HCT116 (cell line): Measurements from ENCODE around the gene SPRY4.

Experiments
- EGR1 ChIP-seq: IDR thresholded peaks from 2 replicates; pipeline ENCODE4 v1.6.1; 2012; ENCODE audit warnings: low read depth
- EZH2 ChIP-seq: fragments of 200-600 bp; sonication (generic); IDR thresholded peaks from 2 replicates; pipeline ENCODE4 v1.6.1; 2017; ENCODE audit warnings: antibody characterized with exemption, mixed run types
- POLR2A ChIP-seq: IDR thresholded peaks from 2 replicates; pipeline ENCODE4 v1.7.0; 2011; ENCODE audit warnings: borderline replicate concordance; ENCODE audit not compliant: insufficient read depth, insufficient read length; ENCODE audit errors: extremely low read depth
- POLR2AphosphoS5 ChIP-seq: IDR thresholded peaks from 2 replicates; pipeline ENCODE4 v1.6.1; 2011; ENCODE audit warnings: mild to moderate bottlenecking, low read depth, low read length, moderate library complexity
- RAD21 ChIP-seq: IDR thresholded peaks from 2 replicates; pipeline ENCODE4 v1.6.1; 2012; ENCODE audit warnings: low read depth, mild to moderate bottlenecking
- REST ChIP-seq: IDR thresholded peaks from 2 replicates; pipeline ENCODE4 v1.6.1; 2012; ENCODE audit warnings: low read depth
- SIN3A ChIP-seq: IDR thresholded peaks from 2 replicates; pipeline ENCODE4 v1.6.1; 2012; ENCODE audit warnings: low read depth
- ZFX ChIP-seq: fragments of 450-650 bp; IDR thresholded peaks from 2 replicates; pipeline ENCODE4 v1.6.1; 2017
- ZNF274 ChIP-seq: fragments of 200-500 bp; sonication (Bioruptor generic); IDR thresholded peaks from 2 replicates; pipeline ENCODE4 v1.6.1; 2014; ENCODE audit warnings: mild to moderate bottlenecking, low read depth, low read length, inconsistent platforms
- TF ChIP-seq, protein P1 (sequence below), 3 experiments: fragments of 200-600 bp in 1 of 3; sonication (generic) in 1 of 3; IDR thresholded peaks in 2 of 3; conservative IDR thresholded peaks in 1 of 3; 2 replicates each; pipeline ENCODE4 v1.5.1; 2012 to 2017; ENCODE audit warnings: low read depth in 2 of 3, low read length in 2 of 3, antibody characterized with exemption in 1 of 3, borderline replicate concordance in 1 of 3, control low read depth in 1 of 3, mild to moderate bottlenecking in 1 of 3, mixed read lengths in 1 of 3, mixed run types in 1 of 3, moderate library complexity in 1 of 3; ENCODE audit not compliant: insufficient read depth in 1 of 3
- TF ChIP-seq, protein P2 (sequence below): IDR thresholded peaks from 2 replicates; pipeline ENCODE4 v1.6.1; 2012

DNA sequence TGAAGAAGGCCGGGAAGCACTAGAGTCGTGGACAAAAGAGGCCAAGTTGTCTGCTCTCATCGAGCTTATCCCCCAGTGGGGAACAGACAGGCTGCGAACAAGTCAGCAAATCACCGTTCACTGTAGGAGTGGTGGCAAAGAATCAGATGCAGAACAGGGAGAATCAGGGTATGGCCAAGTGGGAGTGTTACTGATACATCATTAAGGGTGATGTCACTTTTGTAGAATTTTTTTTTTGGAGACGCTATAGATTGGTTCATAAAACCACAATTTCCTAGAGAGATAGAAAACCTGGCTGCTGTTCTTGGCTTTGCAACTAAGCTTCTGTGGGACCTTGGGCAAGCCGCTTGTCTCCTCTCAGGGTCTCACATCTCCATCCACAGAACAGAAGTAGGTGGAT lies 21.3 kb downstream of the SPRY4 start:
- TF ChIP-seq, protein P1, sequence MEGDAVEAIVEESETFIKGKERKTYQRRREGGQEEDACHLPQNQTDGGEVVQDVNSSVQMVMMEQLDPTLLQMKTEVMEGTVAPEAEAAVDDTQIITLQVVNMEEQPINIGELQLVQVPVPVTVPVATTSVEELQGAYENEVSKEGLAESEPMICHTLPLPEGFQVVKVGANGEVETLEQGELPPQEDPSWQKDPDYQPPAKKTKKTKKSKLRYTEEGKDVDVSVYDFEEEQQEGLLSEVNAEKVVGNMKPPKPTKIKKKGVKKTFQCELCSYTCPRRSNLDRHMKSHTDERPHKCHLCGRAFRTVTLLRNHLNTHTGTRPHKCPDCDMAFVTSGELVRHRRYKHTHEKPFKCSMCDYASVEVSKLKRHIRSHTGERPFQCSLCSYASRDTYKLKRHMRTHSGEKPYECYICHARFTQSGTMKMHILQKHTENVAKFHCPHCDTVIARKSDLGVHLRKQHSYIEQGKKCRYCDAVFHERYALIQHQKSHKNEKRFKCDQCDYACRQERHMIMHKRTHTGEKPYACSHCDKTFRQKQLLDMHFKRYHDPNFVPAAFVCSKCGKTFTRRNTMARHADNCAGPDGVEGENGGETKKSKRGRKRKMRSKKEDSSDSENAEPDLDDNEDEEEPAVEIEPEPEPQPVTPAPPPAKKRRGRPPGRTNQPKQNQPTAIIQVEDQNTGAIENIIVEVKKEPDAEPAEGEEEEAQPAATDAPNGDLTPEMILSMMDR (IDR thresholded peaks at IDR 0.05 in 2 of 3, conservative IDR thresholded peaks at IDR 0.05 in 1 of 3; ENCODE audit: borderline replicate concordance in 1 of 3, insufficient read depth in 1 of 3, low read depth in 2 of 3, low read length in 2 of 3) = no peak
- no peak for TF ChIP-seq RAD21
- no peak for TF ChIP-seq EZH2
- TF ChIP-seq SIN3A = no peak
- no peak for TF ChIP-seq REST
- TF ChIP-seq ZNF274 = no peak
- TF ChIP-seq ZFX = no peak
- TF ChIP-seq POLR2A = no peak
- TF ChIP-seq EGR1 = no peak
- TF ChIP-seq, protein P2, sequence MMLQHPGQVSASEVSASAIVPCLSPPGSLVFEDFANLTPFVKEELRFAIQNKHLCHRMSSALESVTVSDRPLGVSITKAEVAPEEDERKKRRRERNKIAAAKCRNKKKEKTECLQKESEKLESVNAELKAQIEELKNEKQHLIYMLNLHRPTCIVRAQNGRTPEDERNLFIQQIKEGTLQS = no peak
- no peak for TF ChIP-seq POLR2AphosphoS5
